Liver (tissue), 3 donors: ENCODE results near the gene GAPDH.

Experiments
- FOXA1 ChIP-seq: IDR thresholded peaks from 2 replicates; pipeline ENCODE4 v1.6.1; 2016; ENCODE audit warnings: antibody characterized with exemption
- JUND ChIP-seq, 2 donors: IDR thresholded peaks; 2 replicates each; pipeline ENCODE4 v1.6.1; 2016; ENCODE audit warnings: antibody characterized with exemption in 2 of 2
- RXRA ChIP-seq, 2 donors: IDR thresholded peaks; 2 replicates each; pipeline ENCODE4 v1.6.1; 2017 to 2018; ENCODE audit warnings: antibody characterized with exemption in 2 of 2, mild to moderate bottlenecking in 1 of 2
- SP1 ChIP-seq: IDR thresholded peaks from 2 replicates; pipeline ENCODE4 v1.6.1; 2018; ENCODE audit warnings: antibody characterized with exemption, mild to moderate bottlenecking
- YY1 ChIP-seq: IDR thresholded peaks from 2 replicates; pipeline ENCODE4 v1.6.1; 2016; ENCODE audit warnings: antibody characterized with exemption, mild to moderate bottlenecking
- TF ChIP-seq, protein P1 (sequence below): fragments of 150-350 bp; IDR thresholded peaks from 2 replicates; pipeline ENCODE4 v1.5.1; 2017; ENCODE audit warnings: improper control_type of control experiment, low read depth, low read length; ENCODE audit not compliant: missing input control
- TF ChIP-seq, protein P2 (sequence below): IDR thresholded peaks from 2 replicates; pipeline ENCODE4 v1.6.1; 2016; ENCODE audit warnings: antibody characterized with exemption
- TF ChIP-seq, protein P3 (sequence below): IDR thresholded peaks from 2 replicates; pipeline ENCODE4 v1.6.1; 2016; ENCODE audit warnings: antibody characterized with exemption, mild to moderate bottlenecking
- donor health status: healthy.
- donor health status: healthy.

DNA sequence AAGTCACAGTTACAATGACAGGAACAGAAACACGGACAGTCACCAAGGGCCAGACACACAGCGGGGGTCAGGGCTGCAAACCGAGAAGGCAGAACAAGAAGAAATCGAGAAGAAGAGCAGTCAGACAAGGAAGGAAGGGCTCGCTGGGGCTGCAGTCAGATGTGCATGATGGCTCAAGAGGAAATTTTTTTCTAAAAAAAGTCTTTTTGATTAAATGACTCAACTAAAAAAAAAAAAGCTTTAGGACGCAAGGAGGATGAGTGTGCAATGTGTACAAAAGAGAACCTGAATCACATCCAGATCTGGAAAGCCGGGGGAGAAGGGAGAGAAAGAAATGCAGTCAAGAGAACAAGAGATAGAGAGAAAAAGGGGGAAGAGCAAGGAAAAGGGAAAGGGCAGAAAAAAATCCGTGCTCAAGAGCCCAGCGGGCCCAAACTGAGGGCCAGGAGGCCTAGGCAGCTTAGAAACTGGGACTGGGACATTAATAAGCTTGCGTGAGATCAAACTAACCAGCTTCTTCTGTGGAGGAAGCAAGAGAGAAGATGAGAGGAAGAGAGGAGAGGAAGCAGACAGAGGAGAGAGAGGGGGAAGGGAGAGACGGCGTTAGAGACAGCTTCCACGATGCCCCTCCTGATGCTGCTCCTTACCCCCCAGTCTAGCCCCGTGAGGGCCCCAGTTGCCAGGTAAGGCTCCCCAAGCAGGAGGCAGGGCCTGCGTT, 14.8 kb downstream of the GAPDH start:
- TF ChIP-seq, protein P1, sequence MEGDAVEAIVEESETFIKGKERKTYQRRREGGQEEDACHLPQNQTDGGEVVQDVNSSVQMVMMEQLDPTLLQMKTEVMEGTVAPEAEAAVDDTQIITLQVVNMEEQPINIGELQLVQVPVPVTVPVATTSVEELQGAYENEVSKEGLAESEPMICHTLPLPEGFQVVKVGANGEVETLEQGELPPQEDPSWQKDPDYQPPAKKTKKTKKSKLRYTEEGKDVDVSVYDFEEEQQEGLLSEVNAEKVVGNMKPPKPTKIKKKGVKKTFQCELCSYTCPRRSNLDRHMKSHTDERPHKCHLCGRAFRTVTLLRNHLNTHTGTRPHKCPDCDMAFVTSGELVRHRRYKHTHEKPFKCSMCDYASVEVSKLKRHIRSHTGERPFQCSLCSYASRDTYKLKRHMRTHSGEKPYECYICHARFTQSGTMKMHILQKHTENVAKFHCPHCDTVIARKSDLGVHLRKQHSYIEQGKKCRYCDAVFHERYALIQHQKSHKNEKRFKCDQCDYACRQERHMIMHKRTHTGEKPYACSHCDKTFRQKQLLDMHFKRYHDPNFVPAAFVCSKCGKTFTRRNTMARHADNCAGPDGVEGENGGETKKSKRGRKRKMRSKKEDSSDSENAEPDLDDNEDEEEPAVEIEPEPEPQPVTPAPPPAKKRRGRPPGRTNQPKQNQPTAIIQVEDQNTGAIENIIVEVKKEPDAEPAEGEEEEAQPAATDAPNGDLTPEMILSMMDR = no peak
- no peak for TF ChIP-seq FOXA1
- TF ChIP-seq, protein P2, sequence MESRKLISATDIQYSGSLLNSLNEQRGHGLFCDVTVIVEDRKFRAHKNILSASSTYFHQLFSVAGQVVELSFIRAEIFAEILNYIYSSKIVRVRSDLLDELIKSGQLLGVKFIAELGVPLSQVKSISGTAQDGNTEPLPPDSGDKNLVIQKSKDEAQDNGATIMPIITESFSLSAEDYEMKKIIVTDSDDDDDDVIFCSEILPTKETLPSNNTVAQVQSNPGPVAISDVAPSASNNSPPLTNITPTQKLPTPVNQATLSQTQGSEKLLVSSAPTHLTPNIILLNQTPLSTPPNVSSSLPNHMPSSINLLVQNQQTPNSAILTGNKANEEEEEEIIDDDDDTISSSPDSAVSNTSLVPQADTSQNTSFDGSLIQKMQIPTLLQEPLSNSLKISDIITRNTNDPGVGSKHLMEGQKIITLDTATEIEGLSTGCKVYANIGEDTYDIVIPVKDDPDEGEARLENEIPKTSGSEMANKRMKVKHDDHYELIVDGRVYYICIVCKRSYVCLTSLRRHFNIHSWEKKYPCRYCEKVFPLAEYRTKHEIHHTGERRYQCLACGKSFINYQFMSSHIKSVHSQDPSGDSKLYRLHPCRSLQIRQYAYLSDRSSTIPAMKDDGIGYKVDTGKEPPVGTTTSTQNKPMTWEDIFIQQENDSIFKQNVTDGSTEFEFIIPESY = no peak
- no peak for TF ChIP-seq JUND (IDR thresholded peaks at IDR 0.05)
- TF ChIP-seq SP1 = no peak
- TF ChIP-seq, protein P3, sequence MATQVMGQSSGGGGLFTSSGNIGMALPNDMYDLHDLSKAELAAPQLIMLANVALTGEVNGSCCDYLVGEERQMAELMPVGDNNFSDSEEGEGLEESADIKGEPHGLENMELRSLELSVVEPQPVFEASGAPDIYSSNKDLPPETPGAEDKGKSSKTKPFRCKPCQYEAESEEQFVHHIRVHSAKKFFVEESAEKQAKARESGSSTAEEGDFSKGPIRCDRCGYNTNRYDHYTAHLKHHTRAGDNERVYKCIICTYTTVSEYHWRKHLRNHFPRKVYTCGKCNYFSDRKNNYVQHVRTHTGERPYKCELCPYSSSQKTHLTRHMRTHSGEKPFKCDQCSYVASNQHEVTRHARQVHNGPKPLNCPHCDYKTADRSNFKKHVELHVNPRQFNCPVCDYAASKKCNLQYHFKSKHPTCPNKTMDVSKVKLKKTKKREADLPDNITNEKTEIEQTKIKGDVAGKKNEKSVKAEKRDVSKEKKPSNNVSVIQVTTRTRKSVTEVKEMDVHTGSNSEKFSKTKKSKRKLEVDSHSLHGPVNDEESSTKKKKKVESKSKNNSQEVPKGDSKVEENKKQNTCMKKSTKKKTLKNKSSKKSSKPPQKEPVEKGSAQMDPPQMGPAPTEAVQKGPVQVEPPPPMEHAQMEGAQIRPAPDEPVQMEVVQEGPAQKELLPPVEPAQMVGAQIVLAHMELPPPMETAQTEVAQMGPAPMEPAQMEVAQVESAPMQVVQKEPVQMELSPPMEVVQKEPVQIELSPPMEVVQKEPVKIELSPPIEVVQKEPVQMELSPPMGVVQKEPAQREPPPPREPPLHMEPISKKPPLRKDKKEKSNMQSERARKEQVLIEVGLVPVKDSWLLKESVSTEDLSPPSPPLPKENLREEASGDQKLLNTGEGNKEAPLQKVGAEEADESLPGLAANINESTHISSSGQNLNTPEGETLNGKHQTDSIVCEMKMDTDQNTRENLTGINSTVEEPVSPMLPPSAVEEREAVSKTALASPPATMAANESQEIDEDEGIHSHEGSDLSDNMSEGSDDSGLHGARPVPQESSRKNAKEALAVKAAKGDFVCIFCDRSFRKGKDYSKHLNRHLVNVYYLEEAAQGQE = no peak
- no peak for TF ChIP-seq YY1
- TF ChIP-seq RXRA (IDR thresholded peaks at IDR 0.05) = no peak
